HEK293 (cell line): ENCODE data around the gene WDR47.
"Not testable (repeated sequence)": the region's sequence is repeated elsewhere in the genome, so short reads cannot be mapped to it uniquely, and the experiment has no call there.

Experiments
- CTCF ChIA-PET: fragments of 350-600 bp; formaldehyde crosslinking; extraction: SDS; loops from one replicate; lab custom pipeline; 2021; ENCODE audit warnings: antibody characterized with exemption; lab: Yijun Ruan, JAX
- POLR2A ChIA-PET: fragments of 300-600 bp; formaldehyde crosslinking; extraction: SDS; loops from one replicate; lab custom pipeline; 2020; ENCODE audit warnings: antibody characterized with exemption, inconsistent platforms; lab: Yijun Ruan, JAX
- H3K27ac ChIP-seq: fragments of 200-500 bp; sonication (Bioruptor generic); 2 replicates; pipeline ENCODE4 v1.5.1; 2014; ENCODE audit warnings: low read depth, low read length, control low read depth, inconsistent platforms; ENCODE audit errors: extremely low read depth
- H3K36me3 ChIP-seq, 2 experiments: fragments of 200-500 bp in 1 of 2; sonication (Bioruptor generic) in 1 of 2; 1 replicate in 1 of 2; 2 replicates in 1 of 2; pipeline ENCODE4 v1.5.1; 2014 to 2017; ENCODE audit warnings: inconsistent platforms in 2 of 2, low read length in 2 of 2; ENCODE audit not compliant: control insufficient read depth in 2 of 2, insufficient read depth in 1 of 2
- H3K4me1 ChIP-seq: fragments of 200-500 bp; sonication (Bioruptor generic); 2 replicates; pipeline ENCODE4 v1.5.1; 2014; ENCODE audit warnings: mild to moderate bottlenecking, low read length, inconsistent platforms; ENCODE audit not compliant: control insufficient read depth, insufficient read depth
- H3K4me3 ChIP-seq: 2 replicates; pipeline ENCODE4 v1.5.1; 2011; ENCODE audit warnings: low read depth, mild to moderate bottlenecking, control low read depth, low read length, moderate library complexity
- H3K9me3 ChIP-seq: fragments of 200-500 bp; sonication (Bioruptor generic); 2 replicates; pipeline ENCODE4 v1.5.1; 2014; ENCODE audit warnings: low read depth, low read length, inconsistent platforms; ENCODE audit not compliant: control insufficient read depth, insufficient read depth
- GLI4 ChIP-seq: fragments of 450-650 bp; formaldehyde crosslinking; IDR thresholded peaks from 2 replicates; pipeline ENCODE4 v1.5.1; 2016; ENCODE audit warnings: missing biosample characterization, missing genetic modification characterization
- GLIS1 ChIP-seq: fragments of 450-650 bp; formaldehyde crosslinking; IDR thresholded peaks from 2 replicates; pipeline ENCODE4 v1.5.1; 2016; ENCODE audit warnings: missing biosample characterization, missing genetic modification characterization
- PRDM10 ChIP-seq: fragments of 450-650 bp; formaldehyde crosslinking; IDR thresholded peaks from 2 replicates; pipeline ENCODE4 v1.5.1; 2016; ENCODE audit warnings: missing biosample characterization, missing genetic modification characterization
- SCRT1 ChIP-seq: fragments of 450-650 bp; formaldehyde crosslinking; IDR thresholded peaks from 2 replicates; pipeline ENCODE4 v1.5.1; 2016; ENCODE audit warnings: missing biosample characterization, missing genetic modification characterization, borderline replicate concordance
- SCRT2 ChIP-seq: fragments of 450-650 bp; formaldehyde crosslinking; IDR thresholded peaks from 2 replicates; pipeline ENCODE4 v1.5.1; 2016; ENCODE audit warnings: missing biosample characterization, missing genetic modification characterization
- ZBTB1 ChIP-seq: fragments of 450-650 bp; formaldehyde crosslinking; IDR thresholded peaks from 2 replicates; pipeline ENCODE4 v1.5.1; 2016; ENCODE audit warnings: missing biosample characterization, missing genetic modification characterization
- ZBTB10 ChIP-seq: fragments of 450-650 bp; formaldehyde crosslinking; IDR thresholded peaks from 2 replicates; pipeline ENCODE4 v1.5.1; 2016; ENCODE audit warnings: missing biosample characterization, missing genetic modification characterization
- ZBTB8A ChIP-seq: fragments of 450-650 bp; formaldehyde crosslinking; IDR thresholded peaks from 2 replicates; pipeline ENCODE4 v1.5.1; 2016; ENCODE audit warnings: missing biosample characterization, missing genetic modification characterization
- ZNF132 ChIP-seq: fragments of 450-650 bp; formaldehyde crosslinking; IDR thresholded peaks from 2 replicates; pipeline ENCODE4 v1.5.1; 2017; ENCODE audit warnings: missing biosample characterization, missing genetic modification characterization, borderline replicate concordance
- ZNF175 ChIP-seq: fragments of 450-650 bp; formaldehyde crosslinking; IDR thresholded peaks from 2 replicates; pipeline ENCODE4 v1.5.1; 2016; ENCODE audit warnings: missing biosample characterization, missing genetic modification characterization
- ZNF362 ChIP-seq: fragments of 450-650 bp; formaldehyde crosslinking; IDR thresholded peaks from 2 replicates; pipeline ENCODE4 v1.5.1; 2016; ENCODE audit warnings: missing biosample characterization, missing genetic modification characterization
- ZNF37A ChIP-seq: fragments of 450-650 bp; IDR thresholded peaks from 2 replicates; pipeline ENCODE4 v1.5.1; 2018; ENCODE audit warnings: missing biosample characterization, missing genetic modification characterization
- ZNF510 ChIP-seq: fragments of 450-650 bp; formaldehyde crosslinking; IDR thresholded peaks from 2 replicates; pipeline ENCODE4 v1.5.1; 2018; ENCODE audit warnings: mild to moderate bottlenecking, missing genetic modification characterization, missing biosample characterization; ENCODE audit not compliant: insufficient replicate concordance
- ZNF530 ChIP-seq: fragments of 450-650 bp; formaldehyde crosslinking; IDR thresholded peaks from 2 replicates; pipeline ENCODE4 v1.5.1; 2016; ENCODE audit warnings: low read depth, missing biosample characterization, missing genetic modification characterization
- ZNF629 ChIP-seq: fragments of 450-650 bp; formaldehyde crosslinking; IDR thresholded peaks from 2 replicates; pipeline ENCODE4 v1.5.1; 2017; ENCODE audit warnings: missing biosample characterization, missing genetic modification characterization
- ZNF701 ChIP-seq: fragments of 450-650 bp; formaldehyde crosslinking; IDR thresholded peaks from 2 replicates; pipeline ENCODE4 v1.5.1; 2016; ENCODE audit warnings: missing biosample characterization, missing genetic modification characterization

The WDR47 gene

GRCh38 chr1:108996622-108997021 is 45.3 kb downstream of the WDR47 start:
- H3K4me3 ChIP-seq, H3K27ac ChIP-seq, H3K9me3 ChIP-seq, H3K4me1 ChIP-seq, POLR2A ChIA-PET: not testable (repeated sequence)
- CTCF ChIA-PET, result interaction anchor here (0.6 kb wide), 1 partner anchor 382 kb away, joined by 3 read pairs; no protein-coding TSS in a partner anchor
- peaks cover 33 to 64% of the 10 kb centered on the region in 2 experiments for H3K36me3 ChIP-seq

GRCh38 chr1:108983114-108983513 is 58.8 kb downstream of the WDR47 start:
- TF ChIP-seq SCRT2 (tag by site-specific recombination), result peak; percentile 93
- no peak for TF ChIP-seq GLI4
- no peak for TF ChIP-seq ZNF362
- TF ChIP-seq SCRT1 (tag by site-specific recombination), result peak; percentile 73
- CTCF ChIA-PET, result interaction anchor here (1.5 kb wide), 1 partner anchor 94 kb away, joined by 4 read pairs; no protein-coding TSS in a partner anchor

GRCh38 chr1:108976658-108977057 is 65.2 kb downstream of the WDR47 start:
- H3K4me3 ChIP-seq, result no peak overlapping the region
- H3K36me3 ChIP-seq, result peaks cover 4 to 63% of the 10 kb centered on the region in 2 experiments; a peak in 2 of 3 replicates
- H3K9me3 ChIP-seq, result no peaks in the 10 kb centered on the region
- TF ChIP-seq ZNF510 (no peak), ZNF37A (tag by site-specific recombination) (no peak), ZNF132 (tag by site-specific recombination) (no peak), GLIS1 (no peak), ZBTB10 (tag by site-specific recombination) (no peak), PRDM10 (tag by site-specific recombination) (no peak), ZBTB8A (tag by site-specific recombination) (no peak), ZNF530 (tag by site-specific recombination) (no peak), ZNF701 (tag by site-specific recombination) (no peak), ZBTB1 (tag by site-specific recombination) (no peak), ZNF629 (tag by site-specific recombination) (no peak), ZNF175 (no peak)
- CTCF ChIA-PET, result no interaction called here
- H3K4me1 ChIP-seq, result no peaks in the 10 kb centered on the region
- POLR2A ChIA-PET, result no interaction called here
- H3K27ac ChIP-seq, result no peak overlapping the region

More at GRCh38 chr1:108983114-108983513, 58.8 kb downstream of the WDR47 start:
- H3K4me1 ChIP-seq, result no peaks in the 10 kb centered on the region
- no peak overlapping the region for H3K4me3 ChIP-seq
- no peak overlapping the region for H3K27ac ChIP-seq
- no peaks in the 10 kb centered on the region for H3K9me3 ChIP-seq
- POLR2A ChIA-PET, result no interaction called here
- H3K36me3 ChIP-seq, result peaks cover 24 to 57% of the 10 kb centered on the region in 2 experiments
